ENCODE measurements around the gene AP1S1.
"Not testable (repeated sequence)": the region's sequence is repeated elsewhere in the genome, so short reads cannot be mapped to it uniquely, and the experiment has no call there.

AP1S1 gene

DNA sequence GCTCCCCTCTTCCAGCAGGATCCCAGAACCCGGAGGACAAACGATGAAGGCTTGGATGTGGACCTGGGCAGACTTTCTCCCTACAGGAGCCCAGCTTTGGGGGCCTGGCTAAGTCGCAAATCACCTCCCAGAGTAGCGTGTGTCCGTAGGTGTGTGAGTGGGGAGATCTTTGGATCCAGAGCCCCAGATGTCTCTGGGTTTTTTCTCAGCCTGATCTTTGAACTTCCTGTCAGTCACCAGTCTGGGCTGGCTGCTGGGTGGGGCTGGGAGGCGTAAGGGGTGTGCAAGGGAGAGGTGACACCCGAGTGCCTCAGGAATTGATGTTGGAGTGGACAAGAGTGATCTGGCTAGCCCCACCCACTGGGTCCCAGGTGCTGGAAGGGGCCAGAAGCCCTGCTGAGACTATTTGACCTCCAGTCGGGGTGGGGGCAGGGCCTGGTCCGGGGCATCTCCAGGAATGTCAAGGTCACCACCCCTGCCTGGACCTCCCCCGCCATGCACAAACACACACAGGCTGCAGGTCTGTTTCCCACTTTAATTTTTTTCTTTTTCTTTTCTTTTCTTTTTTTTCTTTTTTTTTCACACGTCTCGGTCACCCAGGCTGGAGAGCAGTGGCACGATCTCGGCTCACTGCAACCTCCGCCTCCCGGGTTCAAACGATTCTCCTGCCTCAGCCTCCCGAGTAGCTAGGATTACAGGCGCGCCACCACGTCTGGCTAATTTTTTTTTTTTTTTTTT, 46.8 kb downstream of the AP1S1 start, which contains the start of gene MOGAT3:
Gene MOGAT3, minus strand, starts transcription at position 175 of the 738 bp plus-strand sequence. CDS start 182 bp downstream, outside the sequence.
- DNase-seq (ENCODE audit: low spot score): no peak

DNA sequence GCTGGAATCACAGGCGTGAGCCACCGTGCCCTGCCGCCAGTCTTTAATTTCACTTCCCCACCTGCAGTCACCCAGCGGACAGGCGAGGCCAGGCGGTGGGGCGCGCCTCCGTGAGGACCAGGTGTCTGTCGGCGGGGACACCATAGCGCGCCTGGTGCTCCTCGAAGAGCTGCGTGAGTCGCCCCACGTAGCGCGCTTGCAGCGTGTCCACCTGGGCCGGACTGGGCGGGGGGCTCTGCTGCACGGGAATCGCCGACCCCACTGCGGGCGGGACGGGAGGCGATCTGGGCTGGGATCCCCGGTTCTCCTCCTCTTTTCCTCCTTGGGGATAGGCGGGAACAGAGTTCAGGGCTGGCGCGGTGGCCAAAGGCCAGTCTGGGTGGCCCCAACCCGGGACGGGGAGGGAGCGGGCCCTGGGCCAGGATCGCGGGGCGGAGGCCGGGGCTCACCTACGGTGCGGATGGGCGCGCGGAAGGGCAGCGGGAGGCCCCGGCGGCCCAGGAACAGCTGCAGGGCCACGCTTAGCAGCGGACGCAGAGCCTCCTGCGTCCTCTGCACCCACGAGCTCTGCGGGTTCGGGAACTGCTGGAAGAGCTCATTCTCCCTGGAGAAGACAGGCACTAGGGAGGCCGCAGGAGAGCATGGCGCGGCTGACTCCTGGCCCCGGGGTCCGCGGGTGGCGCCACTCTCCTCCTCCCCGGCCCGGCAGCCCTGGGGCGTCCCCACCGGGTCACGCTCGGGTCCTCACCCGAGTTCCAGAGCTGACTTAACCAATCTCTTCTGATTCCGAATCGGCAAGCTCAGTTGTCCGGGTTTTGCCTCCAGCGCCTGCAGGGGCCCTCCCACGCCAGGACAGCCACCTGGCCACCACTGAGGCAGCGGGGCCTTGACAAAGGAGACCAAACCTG, 47.7 kb downstream of the AP1S1 start:
- no peak for DNase-seq (ENCODE audit: low spot score)

DNA sequence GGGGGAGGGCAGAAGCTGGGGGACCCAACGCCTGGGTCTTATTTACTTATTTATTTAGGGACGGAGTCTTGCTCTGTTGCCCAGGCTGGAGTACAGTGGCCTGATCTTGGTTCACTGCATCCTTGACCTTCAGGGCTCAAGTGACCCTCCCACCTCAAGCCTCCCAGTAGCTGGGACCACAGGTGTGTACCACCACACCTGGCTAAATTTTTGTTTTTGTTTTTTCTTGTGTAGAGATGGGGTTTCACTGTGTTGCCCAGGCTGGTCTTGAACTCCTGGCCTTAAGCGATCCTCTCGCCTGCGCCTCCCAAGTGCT, 48.3 kb downstream of the AP1S1 start:
- DNase-seq (ENCODE audit: low spot score): no peak

- not testable (repeated sequence) for DNase-seq (ENCODE audit: low spot score)
Observed at GRCh38 chr7:101203740-101204738, 49.8 kb downstream of the AP1S1 start.

- no peak for DNase-seq (ENCODE audit: low spot score)
Observed at GRCh38 chr7:101205901-101206664, 51.8 kb downstream of the AP1S1 start.

DNA sequence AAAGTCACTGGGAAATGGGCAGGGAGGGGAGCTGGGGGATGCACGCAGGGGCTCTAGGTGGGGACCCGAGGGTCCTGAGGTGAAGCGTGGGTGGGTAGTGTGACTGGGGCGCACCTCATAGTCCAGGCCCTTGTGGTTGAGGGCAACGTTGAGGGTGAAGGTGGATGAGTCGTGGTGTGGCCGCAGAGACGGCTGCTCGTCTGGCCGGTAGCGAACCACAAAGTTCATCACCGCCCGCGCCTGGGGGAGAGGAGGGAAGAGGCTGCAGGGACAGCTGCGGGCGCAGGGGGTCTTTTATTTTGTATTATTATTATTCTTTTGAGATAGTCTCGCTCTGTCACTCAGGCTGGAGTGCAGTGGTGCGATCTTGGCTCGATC, 52.4 kb downstream of the AP1S1 start:
- no peak for DNase-seq (ENCODE audit: low spot score)

DNA sequence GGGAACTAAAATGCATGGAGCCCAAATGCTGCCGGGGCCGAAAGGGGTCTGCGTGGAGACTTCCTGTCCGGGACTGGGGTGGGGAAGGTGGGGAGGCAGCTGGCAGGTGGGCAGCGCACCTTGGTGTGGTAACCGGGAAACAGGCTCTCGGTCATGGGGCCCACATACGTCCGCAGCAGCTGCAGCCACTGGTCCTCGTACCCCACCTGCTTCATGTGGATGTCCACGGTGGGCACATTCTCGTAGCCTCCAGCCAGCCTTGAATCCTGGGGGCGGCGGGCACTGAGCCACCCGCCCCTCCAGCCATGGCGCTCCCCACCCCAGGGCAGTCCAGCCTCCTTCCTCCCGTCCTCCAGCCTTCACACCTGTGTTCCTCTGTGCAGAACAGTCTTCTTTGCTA, 53.2 kb downstream of the AP1S1 start:
- DNase-seq (ENCODE audit: low spot score): no peak

DNA sequence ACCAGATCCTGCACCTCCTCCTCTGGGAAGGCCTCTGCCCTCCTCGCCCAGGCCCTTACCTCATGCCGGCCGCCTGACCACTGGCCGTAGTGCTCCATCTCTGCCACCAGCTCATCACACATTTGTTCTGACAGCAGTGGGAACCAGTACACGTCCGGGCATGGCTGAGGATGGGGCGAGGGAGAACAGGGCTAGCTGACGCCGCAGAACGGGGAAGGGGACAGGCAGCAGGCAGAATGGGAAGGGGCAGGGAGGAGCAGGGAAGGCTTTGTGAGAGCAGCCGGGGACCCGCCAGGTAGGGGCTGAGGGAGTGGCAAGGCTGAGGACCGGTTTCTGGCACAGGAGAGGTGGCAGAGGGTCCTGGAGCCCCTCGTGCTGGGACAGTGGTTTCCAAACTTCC, 54.5 kb downstream of the AP1S1 start:
- no peak for DNase-seq (ENCODE audit: low spot score)

- no peak for DNase-seq (ENCODE audit: low spot score)
Observed at GRCh38 chr7:101210143-101210542, 55.9 kb downstream of the AP1S1 start.

All from Ammon's horn (tissue), 1 donor.